ENCODE measurements around the gene USP22.

Gene USP22

DNA sequence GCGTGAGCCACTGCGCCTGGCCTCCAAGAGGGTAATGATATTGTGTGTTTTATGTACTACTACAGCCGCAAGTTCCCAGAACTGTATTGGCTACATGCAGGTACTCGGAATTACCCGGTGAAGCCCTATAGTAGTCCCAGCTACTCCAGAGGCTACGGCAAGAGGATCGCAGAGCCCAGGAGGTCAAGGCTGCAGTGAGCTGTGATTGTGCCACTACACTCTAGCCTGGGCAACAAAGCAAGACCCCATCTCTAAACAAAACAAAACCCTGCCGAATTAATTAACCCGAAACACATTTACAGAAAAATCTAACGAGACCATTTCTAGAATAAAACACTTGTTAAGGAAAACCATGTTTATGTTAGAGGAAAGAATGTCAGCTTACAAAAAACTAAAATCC lies 2.2 kb upstream of the USP22 start:
- no peak for DNase-seq

DNA sequence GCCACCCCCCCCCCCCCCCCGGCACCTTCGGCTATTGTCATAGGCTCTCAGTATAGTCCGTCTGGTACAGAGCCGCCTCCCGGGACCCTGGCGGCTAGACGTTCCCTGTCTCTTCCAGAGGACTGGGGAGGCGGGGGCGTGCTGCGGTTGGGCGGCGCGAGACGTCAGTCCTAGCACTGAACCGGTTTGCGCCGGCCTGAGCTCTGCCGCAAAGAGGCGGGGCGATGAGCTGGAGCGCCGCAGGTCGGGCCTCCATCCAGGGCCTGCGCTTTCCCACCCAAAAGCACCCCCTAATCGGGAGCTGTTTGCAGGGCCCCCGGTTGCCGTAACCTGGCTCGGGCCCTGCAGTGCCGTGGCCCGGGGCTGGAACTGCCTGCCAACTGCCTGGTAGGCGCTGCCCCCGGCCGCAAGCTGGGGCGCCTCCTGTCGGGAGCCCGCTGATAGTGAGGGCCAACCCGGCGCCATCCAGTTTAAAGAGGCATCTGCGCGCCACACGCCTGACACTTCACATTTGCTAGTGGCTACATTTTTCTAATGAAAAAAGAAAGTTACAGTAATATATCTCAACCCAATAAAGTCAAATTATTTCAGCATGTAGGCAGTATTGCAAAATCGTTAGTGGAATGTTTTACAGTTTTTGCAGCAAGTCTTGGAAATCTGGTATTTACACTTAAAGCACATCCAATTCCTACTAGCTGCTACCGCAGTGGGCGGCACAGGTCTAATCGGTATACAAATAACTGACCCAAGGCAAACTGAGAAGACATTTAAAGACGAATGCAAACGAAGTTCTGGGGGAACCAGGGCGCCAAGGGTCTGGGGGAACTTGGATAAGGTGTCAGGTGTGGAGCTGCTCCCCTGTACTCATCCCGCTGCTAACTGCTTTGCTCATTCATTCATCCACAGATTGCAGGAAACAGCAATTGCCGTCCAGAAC lies 753 bp upstream of the USP22 start:
- peak; percentile 98 for DNase-seq

DNA sequence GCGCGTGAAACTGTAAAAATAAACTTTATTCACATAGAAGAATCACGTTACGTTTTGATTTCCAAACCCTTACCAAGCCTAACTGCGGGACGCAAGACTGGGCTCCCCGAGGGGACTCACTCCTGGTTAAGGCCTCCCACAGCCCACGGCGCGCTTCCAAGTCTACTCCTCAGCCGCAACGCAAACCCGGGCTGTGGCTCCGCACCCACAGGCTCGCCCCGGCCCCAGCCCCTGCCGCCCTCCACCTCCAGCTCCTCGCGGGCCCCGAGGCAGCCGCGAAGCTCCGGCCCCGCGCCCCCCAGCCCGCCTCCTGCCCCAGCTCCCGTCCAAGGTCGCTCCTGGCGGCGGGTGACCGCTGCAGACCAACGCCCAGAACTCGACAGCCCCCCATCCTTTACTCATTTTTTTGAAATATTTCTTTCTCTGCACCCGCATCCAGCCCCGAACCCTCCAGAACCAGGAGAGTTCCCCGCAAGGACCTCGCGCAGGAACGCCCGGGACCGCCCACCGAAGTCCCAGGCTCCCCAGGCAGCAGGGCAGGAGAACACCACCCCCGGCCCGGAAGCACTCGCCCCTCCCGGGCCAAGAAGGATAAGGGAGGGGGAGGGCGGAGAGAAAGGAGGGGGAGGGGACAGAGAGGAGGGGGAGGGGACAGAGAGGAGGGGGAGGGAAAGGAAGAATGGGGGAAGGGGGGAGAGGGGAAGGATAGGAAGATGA lies 912 bp downstream of the USP22 start:
- DNase-seq: peak; percentile 90

DNA sequence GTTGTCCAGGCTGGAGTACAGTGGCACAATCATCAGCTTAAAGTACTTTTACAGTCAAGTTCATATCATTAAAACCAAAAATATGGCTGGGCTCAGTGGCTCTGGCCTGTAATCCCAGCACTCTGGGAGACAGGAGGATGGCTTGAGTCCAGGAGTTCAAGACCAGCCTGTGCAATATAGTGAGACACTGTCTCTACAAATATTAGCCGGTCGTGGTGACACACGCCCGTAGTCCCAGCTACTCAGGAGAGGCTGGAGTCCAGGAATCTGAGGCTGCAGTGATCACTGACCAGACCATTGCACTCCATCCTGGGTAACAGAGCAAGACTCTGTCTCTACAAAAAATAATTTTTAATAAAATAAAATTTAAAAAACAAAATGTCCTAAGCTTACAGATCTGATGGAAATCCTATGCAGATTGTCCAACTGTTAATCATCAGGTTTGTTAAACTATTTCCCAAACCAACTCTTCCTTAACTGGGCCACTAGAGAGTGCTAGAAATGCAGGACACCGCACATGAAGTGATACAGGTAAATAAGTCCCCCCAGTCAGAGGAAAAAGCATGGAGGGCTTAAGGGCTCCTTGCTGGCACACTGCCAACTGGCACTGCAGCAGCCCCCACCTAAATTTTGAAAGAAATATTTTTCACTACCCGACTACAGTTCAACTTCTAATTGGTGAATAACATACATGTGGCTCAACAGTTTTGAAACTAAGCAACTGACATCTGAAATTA lies 2.8 kb downstream of the USP22 start:
- DNase-seq: peak; percentile 55

DNA sequence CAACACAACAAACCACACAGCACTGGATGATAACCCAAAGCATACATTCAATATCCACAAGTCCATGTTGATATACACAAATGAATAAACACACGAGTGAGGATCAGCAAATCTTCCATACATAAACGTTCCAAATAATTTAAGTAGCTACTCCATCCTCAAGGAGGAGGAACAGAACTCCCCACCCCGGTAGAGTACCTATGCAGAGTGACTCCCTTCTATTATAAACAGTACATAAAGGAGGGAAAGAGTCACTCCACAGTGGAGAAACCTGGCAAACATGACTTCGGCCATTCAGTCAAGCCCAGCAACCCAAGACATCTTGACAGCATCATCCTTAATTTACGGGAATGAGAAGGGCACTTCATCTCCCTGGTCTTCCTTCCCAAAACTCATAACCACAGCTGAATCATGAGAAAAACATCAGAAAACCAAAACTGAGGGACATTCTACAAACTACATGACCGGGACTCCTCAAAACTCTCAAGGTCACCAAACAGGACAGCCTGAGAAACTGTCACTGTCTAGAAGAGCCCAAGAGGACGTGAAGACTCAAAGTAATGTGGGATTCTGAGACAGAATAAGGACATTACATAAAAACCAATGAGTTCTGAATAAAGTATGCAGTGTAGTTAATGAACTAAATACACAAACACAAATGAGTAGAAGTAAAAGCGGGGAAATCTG lies 5.6 kb downstream of the USP22 start:
- DNase-seq: no peak

DNA sequence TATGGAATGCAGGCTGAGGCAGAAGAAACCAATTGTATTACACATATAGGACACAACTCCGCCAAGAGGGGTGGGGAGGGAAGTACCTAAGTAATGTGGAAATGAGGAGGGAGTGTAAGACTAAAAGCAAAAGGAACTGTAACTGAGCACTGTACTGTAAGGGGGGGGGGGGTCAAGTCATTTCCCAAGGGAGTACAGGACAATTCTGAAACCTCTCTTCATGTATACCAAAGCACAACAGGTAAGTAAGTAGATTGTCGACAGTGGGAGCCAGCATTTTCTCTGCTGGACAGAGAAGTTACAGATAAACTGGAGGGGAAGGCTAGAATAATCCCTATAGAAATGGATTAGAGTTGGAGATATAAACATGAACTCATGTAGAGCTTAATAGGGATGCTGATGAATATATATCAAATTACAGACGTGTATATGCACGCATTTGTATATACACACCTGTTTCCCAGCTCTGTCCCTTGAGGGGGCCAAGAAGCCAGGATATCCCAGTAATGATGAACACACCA lies 6.4 kb downstream of the USP22 start:
- no peak for DNase-seq

DNA sequence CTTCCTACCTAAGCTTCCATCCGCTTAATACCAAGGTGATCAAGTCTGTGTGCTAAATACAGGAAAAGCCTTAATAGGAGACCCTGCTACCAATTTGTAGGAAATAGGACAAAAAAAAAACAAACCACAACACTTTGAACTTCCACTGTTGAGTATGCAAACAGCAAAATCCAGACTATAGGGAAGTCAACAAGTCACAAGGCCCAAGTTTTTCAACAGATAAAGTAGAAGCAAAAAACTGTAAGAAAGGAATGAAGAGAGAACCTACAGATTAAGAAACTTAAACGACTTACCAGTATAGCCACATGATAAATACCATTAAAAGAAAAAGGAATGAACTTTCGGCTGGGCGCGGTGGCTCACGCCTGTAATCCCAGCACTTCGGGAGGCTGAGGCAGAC lies 7.4 kb downstream of the USP22 start:
- no peak for DNase-seq

DNA sequence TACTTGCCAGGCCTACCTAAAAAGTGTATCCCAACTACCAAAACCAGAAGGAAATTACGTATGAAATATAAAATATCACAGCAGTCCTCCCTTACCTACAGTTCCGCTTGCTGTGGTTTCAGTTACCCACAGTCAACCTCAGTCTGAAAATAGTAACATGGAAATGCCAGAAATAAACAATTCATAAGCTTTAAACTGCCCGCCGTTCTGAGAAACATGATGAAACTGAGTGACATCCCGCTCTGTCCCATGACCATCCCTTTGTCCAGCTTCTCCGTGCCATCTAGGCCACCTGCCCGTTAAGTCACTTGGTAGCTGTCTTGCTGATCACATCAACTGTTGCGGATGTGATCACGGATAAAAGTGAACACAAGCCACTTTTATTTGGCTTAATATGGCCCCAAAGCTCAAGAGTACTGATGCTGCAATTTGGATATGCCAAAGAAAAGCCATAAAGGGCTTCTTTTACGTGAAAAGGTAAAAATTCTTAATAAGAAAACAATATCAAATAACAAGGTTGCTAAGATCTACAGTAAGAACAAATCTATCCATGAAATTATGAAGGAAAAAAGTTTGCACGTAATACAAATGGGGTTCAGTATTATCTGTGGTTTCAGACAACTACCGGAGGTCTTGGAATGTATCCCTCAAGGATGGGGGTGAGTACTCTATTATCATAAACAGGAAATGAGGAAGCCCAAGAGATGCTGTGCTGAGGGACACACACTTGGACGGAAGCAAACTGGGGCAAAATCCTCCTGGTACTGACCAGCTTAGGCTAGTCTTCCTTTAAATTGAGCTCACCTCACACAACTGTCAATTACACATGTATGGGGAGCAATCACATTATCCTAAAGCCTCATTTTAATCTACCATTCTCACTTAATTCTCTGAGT lies 8.2 kb downstream of the USP22 start:
- peak; percentile 74 for DNase-seq

DNA sequence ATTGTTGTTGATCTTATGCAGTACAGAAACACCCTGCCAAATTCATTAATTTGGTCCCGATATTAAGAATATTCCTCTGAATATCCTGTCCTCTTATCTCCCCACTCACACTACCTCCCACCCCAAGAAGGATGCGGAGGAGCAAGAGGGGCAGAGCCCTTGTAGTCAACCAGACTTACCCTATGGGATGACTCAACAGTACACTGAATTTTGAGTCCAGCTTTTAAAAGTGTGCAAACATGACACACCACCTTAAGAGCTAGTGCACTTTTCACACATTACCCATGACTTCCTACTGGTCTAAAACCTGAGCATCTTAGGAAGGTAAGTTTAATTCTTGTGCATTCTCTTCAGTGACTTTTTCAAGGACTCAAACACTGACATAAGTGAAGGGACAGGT lies 9.5 kb downstream of the USP22 start:
- DNase-seq: peak; percentile 42

DNA sequence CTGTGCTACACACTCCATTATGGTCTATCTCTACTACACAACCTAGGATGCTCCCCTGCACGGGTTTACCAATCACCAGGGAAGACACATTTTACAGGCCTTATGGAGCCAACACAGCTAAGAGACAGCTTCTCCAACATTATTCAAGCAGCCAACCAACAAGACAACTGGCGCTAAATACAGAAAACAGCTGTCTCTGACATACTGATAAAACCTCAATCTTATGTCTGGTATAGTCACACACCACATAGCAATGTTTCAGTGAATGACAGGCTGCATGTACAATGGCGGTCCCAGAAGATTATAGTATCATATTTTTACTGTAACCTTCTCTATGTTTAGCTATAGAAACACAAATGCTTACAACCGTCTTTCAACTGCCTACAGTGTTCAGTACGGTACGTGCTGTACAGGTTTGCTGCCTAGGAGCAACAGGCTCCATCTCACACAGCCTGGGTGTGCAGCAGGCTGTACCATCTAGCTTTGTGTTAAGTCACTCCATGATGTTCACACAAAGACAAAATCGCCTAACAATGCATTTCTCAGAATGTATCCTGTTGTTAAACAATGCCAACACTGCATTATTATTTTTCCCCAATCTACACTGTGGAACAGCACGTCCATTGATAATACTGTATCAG lies 10.9 kb downstream of the USP22 start:
- DNase-seq: no peak

DNA sequence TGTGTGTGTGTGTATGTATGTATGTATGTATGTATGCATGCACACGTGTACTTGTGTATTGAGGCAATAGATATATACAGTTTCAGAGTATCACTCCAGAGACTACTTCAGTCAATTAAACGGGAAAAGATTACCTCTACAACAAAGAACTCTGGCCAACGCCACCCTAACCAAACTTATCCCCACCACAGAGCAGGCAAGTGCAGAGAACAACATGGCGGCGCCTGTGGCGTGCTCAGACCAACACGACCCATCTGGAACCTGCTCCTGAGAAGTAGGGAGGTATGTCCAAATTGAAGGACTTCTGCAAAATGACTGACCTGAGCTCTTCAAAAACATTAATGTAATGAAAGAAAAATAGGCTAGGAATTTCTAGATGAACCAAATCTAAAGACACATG lies 12.4 kb downstream of the USP22 start:
- no peak for DNase-seq

DNA sequence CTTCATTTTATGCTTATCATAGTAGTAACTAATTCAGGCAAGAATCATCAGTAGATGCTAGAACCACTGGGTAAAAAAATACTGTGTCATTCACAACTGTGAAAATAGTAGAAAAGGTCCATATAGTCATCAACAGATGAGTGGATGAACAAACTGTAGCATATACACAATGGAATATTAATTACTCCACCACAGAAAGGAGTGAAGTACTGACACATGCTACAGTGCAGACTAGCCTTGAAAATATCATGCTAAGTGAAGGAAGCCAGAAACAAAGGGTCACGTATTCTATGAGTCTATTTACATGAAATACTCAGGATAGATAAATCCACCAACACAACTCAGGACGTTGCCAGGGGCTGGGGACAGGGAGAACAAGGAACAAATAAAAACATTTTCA lies 13.3 kb downstream of the USP22 start:
- peak; percentile 17 for DNase-seq

DNA sequence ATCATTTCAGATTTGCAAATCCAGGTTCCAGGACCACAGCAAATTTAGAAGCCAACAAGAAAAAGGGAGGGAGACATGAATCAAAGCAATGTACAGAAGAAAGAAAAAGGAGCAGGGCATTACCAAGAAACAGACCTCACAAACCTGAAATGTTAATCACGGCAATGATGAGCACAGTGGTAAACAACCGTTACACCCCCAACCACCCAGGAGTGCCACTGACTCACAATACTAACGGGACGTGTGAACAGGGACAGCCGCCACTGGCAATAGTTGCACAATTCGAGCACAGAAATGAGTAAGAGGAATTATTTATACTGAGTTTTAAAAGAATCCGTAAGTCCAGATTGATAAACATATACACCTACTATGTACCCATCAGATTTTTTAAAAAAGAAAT lies 13.8 kb downstream of the USP22 start:
- DNase-seq: peak; percentile 84

DNA sequence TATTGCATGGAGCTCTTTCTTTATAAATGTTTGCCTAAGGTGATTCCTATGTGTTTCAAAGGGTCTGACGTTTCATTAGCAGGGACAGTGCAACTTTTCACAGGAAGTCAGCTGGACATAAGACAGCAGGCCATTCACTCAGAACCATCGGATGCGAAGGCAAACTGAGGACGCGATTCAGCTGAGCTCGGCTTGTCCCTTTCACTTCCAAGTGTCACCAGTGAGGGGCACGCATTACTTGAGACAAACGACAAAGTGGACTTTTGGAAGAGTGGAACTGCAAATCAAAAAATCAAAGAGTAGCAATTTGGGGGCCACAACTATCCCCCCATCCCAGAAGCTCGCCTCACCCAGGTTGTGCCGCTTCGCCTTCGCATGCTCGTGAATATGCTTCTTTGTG lies 14.6 kb downstream of the USP22 start:
- no peak for DNase-seq

DNA sequence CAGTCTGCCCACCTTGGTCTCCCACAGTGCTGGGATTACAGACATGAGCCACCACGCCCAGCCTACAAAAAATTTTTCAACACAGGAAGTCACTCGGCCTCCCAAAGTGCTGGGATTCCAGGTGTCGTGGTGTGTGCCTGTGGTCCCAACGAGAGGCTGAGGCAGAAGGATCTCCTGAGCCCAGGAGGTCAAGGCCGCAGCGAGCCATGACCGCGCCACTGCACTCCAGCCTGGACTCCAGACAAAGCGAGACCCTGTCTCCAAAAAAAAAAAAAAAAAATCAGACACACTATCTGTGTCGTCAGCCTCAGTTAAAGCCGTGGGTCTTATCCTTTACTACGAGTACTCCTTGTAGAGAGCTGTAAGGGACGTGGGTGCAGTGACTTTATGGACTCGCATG lies 15.8 kb downstream of the USP22 start:
- no peak for DNase-seq

DNA sequence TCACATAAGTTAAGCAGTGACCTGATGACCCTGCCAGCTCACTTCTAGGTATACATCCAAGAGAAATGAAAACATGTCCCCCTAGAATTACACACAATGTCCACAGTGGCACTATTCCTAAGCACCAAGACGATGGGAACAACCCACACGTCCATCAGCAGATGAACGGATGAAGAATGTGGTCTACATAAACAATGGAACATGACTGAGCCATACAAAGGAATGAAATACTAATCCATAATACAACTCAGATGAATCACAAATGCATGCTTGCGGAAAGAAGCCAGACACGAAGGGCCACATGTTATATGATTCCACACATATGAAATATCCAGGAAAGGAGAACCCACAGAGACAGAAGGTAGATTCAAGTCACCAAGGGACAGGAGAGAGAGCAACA lies 17.4 kb downstream of the USP22 start:
- DNase-seq: no peak

DNA sequence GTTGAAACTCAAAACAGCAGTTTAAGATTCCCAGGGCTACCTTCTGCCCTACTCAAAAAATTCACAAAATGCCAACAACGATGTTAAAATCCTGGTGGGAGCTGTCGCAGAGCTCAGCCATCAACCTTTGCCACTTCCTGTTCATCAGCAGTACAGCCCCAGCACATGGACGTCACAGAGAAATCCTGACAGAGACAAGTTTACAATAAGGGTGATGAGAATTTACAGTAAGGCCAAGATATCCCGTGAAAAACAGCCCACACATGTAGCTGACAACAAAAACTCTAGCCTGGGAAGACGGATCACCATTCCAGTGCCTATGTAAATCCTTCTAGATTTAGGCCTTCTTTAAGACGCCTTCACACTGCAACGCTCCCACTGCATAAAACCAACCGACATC lies 18.8 kb downstream of the USP22 start:
- no peak for DNase-seq

DNA sequence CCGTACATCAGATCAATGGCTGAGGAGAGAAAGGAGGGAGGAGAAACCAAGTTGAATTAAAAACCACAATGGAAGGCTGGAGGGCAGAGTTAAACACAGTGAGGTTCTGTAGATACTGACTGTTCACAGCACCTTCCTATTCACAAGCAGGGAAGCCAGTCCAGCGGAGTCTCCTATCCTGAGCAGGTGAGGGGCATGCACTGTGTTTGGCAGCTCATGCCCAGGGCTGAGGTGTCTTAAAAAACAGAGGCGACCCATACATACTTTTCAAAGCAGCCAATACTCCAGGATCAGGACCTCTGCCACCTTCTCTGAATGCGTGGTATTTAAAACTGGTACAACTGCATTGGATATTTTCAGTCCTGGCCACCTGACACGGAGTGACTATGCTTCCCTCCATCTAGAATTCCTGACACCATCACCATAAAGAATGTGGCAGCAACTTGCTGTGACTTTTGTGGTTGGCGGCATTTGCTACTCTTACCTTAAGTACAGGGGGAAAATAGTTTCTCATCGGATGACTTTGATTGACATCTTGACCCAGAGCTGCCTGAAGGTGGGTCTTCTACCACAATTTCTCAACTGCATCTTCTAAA lies 21.5 kb downstream of the USP22 start:
- no peak for DNase-seq

DNA sequence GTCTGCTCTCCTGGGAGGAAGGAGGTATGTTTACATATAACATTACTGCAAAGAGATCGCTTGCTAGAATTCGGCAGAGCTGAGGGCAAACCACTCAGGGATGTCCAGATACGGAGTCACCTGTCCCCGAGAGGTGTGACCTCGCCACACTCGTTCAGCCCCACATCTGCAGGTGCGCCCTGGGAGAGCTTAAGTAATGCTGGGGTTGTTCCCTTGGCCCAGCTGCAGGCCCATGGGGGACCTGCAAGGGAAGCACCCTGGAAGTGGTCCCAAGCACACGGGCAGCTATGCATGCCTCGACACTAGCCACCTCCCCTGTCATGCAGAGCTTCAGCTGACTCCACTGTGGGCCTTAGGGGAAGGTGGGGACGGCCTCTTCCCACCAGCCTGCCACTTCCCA lies 22.2 kb downstream of the USP22 start:
- no peak for DNase-seq

DNA sequence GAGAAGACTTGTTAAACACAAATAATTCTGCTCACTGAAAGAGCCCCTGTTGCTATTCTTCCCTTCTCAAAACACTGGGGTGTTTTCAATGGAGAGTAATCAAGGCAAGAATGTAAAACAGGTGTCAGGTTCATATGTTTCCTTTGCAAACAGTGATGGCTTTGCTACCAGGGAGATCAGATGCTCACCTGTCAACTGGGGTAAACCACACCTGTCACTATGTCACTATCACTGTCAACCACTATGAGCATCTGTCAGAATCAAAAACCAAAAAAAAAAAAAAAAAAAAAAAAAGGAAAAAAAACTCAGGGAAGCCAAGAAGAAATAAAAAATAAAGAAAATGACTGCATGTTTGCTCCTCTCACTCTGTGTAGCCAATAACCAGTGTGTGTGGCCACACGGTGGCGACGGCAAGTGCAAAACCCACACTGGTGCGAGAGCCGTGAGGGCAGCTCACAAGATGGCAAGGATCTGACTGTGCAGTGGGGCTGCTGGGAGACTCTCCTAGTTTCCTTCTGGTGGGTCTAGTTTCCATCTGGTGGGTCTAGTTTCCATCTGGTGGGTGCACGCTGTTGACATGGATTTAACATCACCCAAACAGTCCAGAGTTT lies 22.7 kb downstream of the USP22 start:
- DNase-seq: peak; percentile 45
